Measurements from ENCODE around the gene CPNE9.

The CPNE9 gene

GRCh38 chr3:9703736-9704346 is at the start of gene CPNE9:
Gene CPNE9 (plus strand): TSS chr3:9703833. CDS start chr3:9703997, 164 bp downstream.
- no peak for DNase-seq

DNA sequence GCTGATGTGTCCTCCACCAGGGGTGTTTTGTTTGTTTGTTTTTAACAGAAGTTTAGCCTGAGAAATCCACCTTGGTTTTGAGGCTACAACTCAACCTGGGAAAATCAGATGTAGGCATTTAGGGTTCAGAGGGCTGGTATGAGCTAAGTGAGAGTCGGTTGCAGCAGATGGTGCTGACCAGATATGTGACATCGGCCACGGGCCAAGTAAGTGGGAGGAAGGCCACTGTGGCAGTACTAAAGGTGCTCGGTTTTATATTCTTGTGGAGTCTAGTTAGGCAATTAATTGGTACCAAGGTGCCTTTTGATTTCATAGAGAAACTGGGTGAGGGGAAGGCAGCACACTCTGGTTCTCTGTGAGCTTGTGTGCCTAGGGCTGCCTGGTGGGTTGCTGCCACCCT is 43.8 kb upstream of the CPNE9 start:
- no peak for DNase-seq

- no peak for DNase-seq
Observed at GRCh38 chr3:9660972-9661371, 42.7 kb upstream of the CPNE9 start.

- DNase-seq: no peak
Observed at GRCh38 chr3:9664119-9664751, 39.4 kb upstream of the CPNE9 start.

GRCh38 chr3:9666704-9667445 is 36.8 kb upstream of the CPNE9 start:
- no peak for DNase-seq

DNA sequence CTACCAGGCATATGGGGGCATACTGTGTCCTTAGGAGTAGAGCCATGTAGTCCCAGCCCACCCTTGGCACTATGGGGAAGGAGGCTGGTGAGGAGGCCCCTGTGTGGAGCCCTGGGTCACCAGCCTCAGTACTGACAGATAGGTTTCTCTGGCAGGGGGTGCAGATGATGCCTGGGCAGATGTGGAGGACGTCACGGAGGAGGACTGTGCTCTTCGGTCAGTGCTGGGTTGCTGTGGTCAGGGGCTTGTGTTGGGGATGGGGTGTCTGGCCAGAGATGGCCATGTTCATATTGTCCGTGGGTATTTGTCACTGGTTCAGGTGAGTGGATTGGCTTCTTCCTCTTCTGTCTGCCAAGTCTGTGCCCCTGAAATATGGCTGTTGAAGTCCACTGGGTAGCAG is 34.4 kb upstream of the CPNE9 start:
- DNase-seq: no peak

DNA sequence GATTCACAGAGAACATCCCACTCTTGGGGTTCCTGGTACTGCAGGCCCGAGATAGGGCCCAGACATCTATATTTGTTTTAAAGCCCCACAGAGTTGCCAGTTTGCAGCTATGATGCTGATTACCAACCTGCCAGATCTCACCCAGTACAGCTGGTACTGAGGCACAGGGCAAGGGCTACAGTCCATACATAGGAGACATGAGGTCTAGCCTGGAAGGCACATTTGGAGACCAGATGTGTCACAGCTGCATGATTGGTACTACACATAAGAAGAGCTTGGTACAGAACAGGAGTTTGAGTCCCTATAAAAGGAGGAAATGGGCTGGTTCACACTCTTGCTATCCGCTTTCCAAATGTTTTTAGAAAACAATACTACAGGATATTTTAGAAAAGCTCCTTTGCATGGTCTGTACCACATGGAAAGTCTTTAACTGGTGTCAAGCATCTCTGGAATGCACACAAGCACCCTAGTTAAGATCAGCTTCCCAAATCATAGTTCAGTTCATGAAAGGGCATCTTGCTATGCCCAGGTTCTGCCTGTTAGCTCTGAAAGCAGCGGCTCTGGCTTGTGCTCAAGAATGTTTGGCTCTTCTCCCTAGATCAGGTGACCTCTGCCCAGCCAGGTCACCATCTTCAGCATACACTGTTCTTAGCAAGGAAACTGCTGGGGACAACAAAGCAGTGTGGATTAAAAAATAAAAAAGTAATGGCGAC is 33.8 kb upstream of the CPNE9 start:
- no peak for DNase-seq

GRCh38 chr3:9673082-9673481 is 30.6 kb upstream of the CPNE9 start:
- no peak for DNase-seq

DNA sequence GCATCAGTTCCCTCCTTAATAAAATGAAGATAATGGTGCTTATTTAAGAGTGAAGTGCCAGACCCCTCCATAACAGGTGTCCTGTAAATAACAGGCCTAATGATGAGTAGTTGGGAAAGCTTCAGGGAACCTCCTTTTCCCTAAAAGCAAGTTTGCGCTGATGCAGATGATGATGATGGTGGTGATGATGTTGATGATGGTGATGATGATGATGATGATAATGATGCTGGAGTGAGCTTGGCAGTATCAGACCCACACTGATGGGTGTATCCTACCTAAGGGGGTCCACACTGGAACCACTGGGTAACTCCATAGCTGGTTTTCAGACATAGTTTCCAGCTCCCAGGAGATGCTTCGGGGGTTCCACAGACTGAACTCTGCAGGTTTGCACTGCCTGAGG is 29.9 kb upstream of the CPNE9 start:
- no peak for DNase-seq

- no peak for DNase-seq
Observed at GRCh38 chr3:9675736-9676290, 27.8 kb upstream of the CPNE9 start.

DNA sequence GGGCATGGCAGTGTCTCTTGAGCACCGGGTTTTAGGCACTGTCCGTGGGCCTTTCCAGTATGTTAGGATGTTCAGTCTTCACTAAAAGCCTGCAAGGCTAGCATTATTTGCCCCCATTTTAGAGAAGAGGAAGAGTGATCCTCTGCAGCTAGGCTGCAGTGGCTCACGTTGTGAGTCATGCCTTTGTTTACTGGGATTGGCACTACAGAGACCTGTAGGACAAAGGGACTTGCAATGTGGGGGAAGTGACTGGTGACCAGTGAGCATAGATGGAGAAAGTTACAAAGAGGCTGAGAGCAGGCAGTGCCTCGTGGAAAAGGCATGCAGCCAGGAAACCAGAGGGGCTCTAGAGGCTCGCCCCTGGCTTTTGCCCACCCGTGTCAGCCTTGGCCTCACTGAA is 26.8 kb upstream of the CPNE9 start:
- DNase-seq: no peak

DNA sequence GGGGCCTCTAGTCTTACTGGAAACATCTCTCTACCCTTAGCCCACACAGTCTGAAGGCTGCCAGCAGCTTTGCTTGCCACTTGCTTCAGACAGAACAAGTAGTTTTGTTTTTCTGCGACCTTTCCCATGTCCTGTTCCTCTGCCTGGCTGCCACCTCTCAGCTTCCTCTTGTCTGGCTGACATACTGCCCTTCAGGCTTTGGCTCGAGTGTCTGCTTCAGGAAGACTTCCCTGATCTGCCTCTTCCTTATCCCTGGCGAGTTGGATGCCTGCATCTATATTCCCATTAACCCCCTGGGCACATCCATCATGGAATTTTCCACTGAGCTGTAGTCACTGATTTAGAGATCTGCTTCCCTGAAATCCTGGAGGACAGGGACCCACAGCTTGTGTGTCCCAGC is 25.1 kb upstream of the CPNE9 start:
- no peak for DNase-seq

GRCh38 chr3:9679476-9680080 is 24.1 kb upstream of the CPNE9 start:
- DNase-seq: no peak

GRCh38 chr3:9681011-9681722 is 22.5 kb upstream of the CPNE9 start:
- DNase-seq: no peak

- no peak for DNase-seq
Observed at GRCh38 chr3:9681723-9682081, 21.9 kb upstream of the CPNE9 start.

DNA sequence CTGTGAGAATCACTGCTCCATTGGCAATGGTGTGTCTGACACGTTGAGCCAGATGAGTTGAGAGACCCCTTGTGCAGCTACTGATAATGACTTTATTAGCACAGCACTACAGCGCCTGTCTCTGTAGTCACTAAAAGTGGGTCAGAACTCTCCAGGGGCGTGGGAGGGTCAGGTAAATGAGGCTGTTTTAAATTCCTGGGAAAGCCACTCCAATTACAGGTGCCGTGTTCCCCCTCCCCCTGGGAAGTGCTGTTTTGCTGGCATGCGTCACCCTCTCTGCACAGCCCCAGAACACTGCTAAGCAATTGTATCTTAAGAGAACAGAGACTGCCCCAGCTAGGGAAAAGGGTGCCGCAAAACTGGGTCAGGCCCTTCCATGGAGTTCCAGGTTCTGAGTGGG is 21.5 kb upstream of the CPNE9 start:
- no peak for DNase-seq

- no peak for DNase-seq
Observed at GRCh38 chr3:9683426-9683825, 20.2 kb upstream of the CPNE9 start.

DNA sequence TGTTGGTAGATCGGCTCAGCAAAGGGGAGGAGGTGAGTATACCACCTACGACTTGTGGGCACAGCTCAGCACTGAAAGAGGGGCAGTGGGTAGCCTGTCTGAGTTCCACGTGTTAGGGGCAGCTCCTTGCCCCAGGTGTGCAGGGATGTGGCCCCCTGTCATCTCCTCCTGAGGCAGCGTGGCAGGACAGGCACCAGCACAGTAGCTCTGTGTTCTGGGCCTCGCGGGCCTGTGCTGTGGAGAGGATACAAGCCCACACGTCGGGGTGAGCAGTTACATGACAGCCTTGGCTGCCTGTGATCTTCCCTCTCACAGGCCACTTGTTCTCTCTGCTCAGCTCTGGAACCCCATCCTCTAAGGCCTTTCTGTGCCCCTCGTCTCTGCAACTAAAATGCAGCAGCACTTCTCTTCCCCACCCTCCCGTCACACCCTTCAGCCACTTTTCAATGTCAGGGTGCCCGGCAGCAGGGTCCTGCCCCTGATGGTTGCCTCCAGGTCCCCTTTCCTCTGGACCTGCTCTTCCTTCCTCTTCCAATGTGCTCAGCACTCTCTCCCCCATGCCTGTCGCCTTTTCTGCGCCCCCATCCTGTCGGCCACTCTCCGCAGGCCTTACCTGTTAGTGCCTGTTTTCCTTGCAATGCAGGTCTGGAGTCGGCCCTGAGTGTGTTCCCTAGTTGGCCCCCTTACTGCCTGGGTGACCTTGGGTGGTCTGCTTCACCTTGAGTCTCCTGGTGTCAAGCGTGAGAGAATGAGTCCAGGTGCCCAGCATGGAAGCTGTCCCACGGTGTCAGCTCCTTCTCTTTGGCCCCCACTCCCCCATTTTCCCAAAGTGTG is 18.2 kb upstream of the CPNE9 start:
- DNase-seq: no peak

DNA sequence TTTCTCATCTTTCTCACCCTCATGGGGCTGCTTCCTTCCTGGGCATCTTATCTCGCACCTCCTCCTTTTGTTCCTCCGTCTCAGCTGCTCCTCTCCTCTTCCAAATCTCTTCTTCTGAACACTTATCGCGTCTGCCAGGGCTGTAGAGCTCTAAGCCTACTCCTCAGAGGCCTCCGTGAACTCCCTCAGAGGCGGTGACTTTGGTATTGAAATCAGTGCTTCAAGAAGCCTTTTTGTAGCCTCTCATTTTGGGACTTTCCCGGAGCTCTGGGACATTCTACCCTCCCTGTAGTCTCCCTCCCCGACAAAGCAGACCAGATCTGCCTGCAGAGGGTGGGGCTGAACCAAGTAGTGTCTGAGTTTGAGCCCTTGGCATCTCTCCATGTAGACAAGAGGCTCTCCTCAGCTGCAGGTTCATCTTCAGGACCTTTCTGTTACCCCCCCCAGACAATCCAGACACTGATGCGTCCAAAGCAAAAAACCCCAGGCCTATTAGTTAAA is 17.5 kb upstream of the CPNE9 start:
- no peak for DNase-seq

- DNase-seq: no peak
Observed at GRCh38 chr3:9686703-9687102, 16.9 kb upstream of the CPNE9 start.

DNA sequence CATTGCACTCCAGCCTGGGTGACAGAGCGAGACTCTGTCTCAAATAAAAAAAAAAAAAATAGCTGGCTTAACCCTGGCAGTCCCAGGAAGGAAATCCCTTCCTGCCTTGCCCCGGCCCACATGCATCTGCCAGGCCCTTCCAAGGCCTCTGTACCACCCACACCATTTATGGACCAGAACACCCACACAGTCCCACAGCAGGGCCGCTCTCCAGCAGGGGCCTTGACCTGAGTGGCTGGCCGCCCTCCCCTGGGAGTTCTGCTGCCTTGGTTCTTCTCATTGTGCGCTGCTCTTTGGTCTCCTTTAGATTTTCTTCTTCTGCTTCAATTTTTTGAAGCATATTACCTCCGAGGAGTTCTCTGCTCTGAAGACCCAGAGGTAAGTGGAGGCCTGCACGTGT is 16.1 kb upstream of the CPNE9 start:
- no peak for DNase-seq

All from activated effector memory CD4-positive, alpha-beta T cell treated with anti-CD3 and anti-CD28 coated beads, Interleukin-2, amount 50 U/mL, for 16 hours (primary cell).